OCI-LY3 (cell line): ENCODE results near the gene YY1.

Experiments used
- CTCF ChIP-seq: fragments of 200-600, 300-600 bp; sonication (generic); IDR thresholded peaks from 2 replicates; pipeline ENCODE4 v1.5.1; 2014; ENCODE audit warnings: antibody characterized with exemption, low read length, low read depth
- EZH2phosphoT487 ChIP-seq: fragments of 200-600 bp; shearing (Covaris generic); IDR thresholded peaks from 2 replicates; pipeline ENCODE4 v1.6.1; 2018; ENCODE audit warnings: antibody characterized with exemption, mixed run types, low read depth

DNA sequence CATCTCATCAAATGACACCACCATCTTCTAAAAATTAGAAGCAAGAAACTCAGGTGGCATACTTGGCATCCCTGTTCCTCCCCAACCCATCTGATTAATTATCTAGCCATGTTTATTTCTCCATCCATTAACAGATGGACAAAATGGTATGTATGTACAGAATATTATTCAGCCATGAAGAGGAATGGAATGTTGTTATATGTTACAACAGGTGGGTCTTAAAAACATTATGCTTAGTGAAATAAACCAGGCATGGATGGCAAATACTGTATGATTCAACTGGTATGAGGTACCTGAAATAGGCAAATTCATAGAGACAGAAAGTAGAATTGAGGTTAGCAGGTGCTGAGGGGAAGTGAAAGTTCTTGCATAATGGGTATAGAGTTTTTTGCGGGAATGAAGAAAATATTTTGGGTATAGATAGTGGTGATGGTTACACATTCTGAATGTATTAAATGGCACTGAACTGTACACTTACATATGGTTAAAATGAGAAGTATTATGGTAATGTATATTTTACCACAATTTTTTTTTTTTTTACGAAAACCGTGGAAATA lies 17.5 kb downstream of the YY1 start:
- TF ChIP-seq CTCF (no peak), EZH2phosphoT487 (no peak)
